K562 (cell line): ENCODE results near the gene NR2F6. TPM values are rescaled to one million over a fixed set of nuclear protein-coding genes. Genes with fewer than 3 reads are reported as not detected.
A peak's percentile ranks its signal among the peaks of the same experiment; 100 is the strongest.

Source experiments
- ATAC-seq: fragments of 200-7000 bp; cut with Tn5 transposase; 3 replicates; pipeline ENCODE4 v1.9.1; 2020; ENCODE audit warnings: moderate library complexity
- BruUV-seq: library from RNA; stranded (reverse); fragments of 400-500 nt; replicated peaks from 2 replicates; lab custom pipeline; 2021; lab: Mats Ljungman, UMichigan
- CTCF ChIA-PET: fragments of 300-600 bp; formaldehyde crosslinking; extraction: SDS; loops from one replicate; lab custom pipeline; 2021; ENCODE audit warnings: low intra/inter-chr PET ratio; lab: Yijun Ruan, JAX
- POLR2A ChIA-PET: fragments of 300-600, 350-650 bp; sonication (Branson Sonifier 250); formaldehyde crosslinking; extraction: SDS; loops from one replicate; lab custom pipeline; 2021; ENCODE audit warnings: antibody characterized with exemption, inconsistent platforms; lab: Yijun Ruan, JAX
- DNase-seq, 4 experiments: peaks; one replicate each; pipeline versions ENCODE4 v3.0.0 to v3.0.0-alpha.2; 2011 to 2018; ENCODE audit warnings: low spot score in 3 of 4, mixed read lengths in 3 of 4; ENCODE audit errors: extremely low read depth in 1 of 4
- FAIRE-seq: peaks from 2 replicates; lab custom pipeline; 2011; peaks lifted over from hg19 to GRCh38; lab: Jason Lieb, UNC
- H2AFZ ChIP-seq: 2 replicates; pipeline ENCODE4 v1.6.0; 2011; ENCODE audit warnings: low read depth, low read length, control low read depth, inconsistent platforms
- H3K27ac ChIP-seq: fragments of 200-600 bp; 3 replicates; pipeline ENCODE4 v1.8.0; 2011; ENCODE audit warnings: low read depth, mild to moderate bottlenecking, control low read depth, inconsistent platforms, low read length, moderate library complexity, mixed read lengths; ENCODE audit errors: extremely low read depth
- H3K27me3 ChIP-seq, 2 experiments: fragments of 300-600 bp in 1 of 2; 2 replicates in 1 of 2; 3 replicates in 1 of 2; pipeline versions ENCODE4 v1.6.0 to v1.8.0; 2011; ENCODE audit warnings: inconsistent platforms in 2 of 2, low read length in 2 of 2, mild to moderate bottlenecking in 1 of 2, mixed read lengths in 1 of 2, moderate library complexity in 1 of 2; ENCODE audit not compliant: control insufficient read depth in 2 of 2, insufficient read depth in 2 of 2
- H3K36me3 ChIP-seq: fragments of 300-600 bp; 3 replicates; pipeline ENCODE4 v1.8.0; 2011; ENCODE audit warnings: mild to moderate bottlenecking, low read length, inconsistent platforms; ENCODE audit not compliant: control insufficient read depth, insufficient read depth
- H3K4me1 ChIP-seq, 2 experiments: fragments of 200-600 bp in 1 of 2; replicated peaks in 1 of 2; 2 replicates in 1 of 2; 3 replicates in 1 of 2; pipeline versions ENCODE4 v1.5.1 to v1.8.0; 2011; ENCODE audit warnings: inconsistent platforms in 2 of 2, low read length in 2 of 2, mild to moderate bottlenecking in 1 of 2, mixed read lengths in 1 of 2, moderate library complexity in 1 of 2; ENCODE audit not compliant: control insufficient read depth in 2 of 2, insufficient read depth in 2 of 2
- H3K4me2 ChIP-seq: 2 replicates; pipeline ENCODE4 v1.6.1; 2011; ENCODE audit warnings: low read length, control low read depth, inconsistent platforms, mixed read lengths; ENCODE audit not compliant: insufficient read depth
- H3K4me3 ChIP-seq: fragments of 200-600 bp; sonication (generic), shearing (Covaris generic); 2 replicates; pipeline ENCODE4 v1.5.1; 2016; ENCODE audit warnings: control low read depth, inconsistent platforms
- H3K79me2 ChIP-seq: fragments of 200-600 bp; 3 replicates; pipeline ENCODE4 v1.8.0; 2011; ENCODE audit warnings: low read length, inconsistent platforms; ENCODE audit not compliant: control insufficient read depth, insufficient read depth
- H3K9ac ChIP-seq, 2 experiments: 2 replicates each; pipeline versions ENCODE4 v1.6.0 to v1.6.1; 2011; ENCODE audit warnings: low read depth in 2 of 2, low read length in 2 of 2, control low read depth in 1 of 2, inconsistent platforms in 1 of 2, mild to moderate bottlenecking in 1 of 2, mixed read lengths in 1 of 2; ENCODE audit not compliant: insufficient read depth in 1 of 2
- H3K9me1 ChIP-seq: one replicate; pipeline ENCODE4 v1.6.0; 2011; ENCODE audit warnings: inconsistent platforms, mild to moderate bottlenecking, low read length, moderate library complexity; ENCODE audit not compliant: control insufficient read depth, insufficient read depth
- H3K9me3 ChIP-seq: replicated peaks from 2 replicates; pipeline ENCODE4 v1.5.1; 2011; ENCODE audit warnings: low read depth, low read length, inconsistent platforms; ENCODE audit not compliant: control insufficient read depth, insufficient read depth
- H4K20me1 ChIP-seq: replicated peaks from 2 replicates; pipeline ENCODE4 v1.6.1; 2011; ENCODE audit warnings: low read length, inconsistent platforms, mixed read lengths; ENCODE audit not compliant: control insufficient read depth, insufficient read depth
- ATF7 ChIP-seq: fragments of 450-650 bp; IDR thresholded peaks from 2 replicates; pipeline ENCODE4 v1.7.1; 2014; ENCODE audit warnings: mild to moderate bottlenecking, moderate library complexity
- BRD9 ChIP-seq: fragments of 450-650 bp; IDR thresholded peaks from 2 replicates; pipeline ENCODE4 v1.6.1; 2018; ENCODE audit warnings: low read depth; ENCODE audit not compliant: partially characterized antibody
- CCNT2 ChIP-seq: IDR thresholded peaks from 2 replicates; pipeline ENCODE4 v1.6.1; 2011; ENCODE audit warnings: borderline replicate concordance, low read depth, mild to moderate bottlenecking, moderate library complexity, mixed read lengths, low read length; ENCODE audit not compliant: insufficient read length; ENCODE audit errors: extremely low read depth
- DEAF1 ChIP-seq: fragments of 450-650 bp; formaldehyde crosslinking; IDR thresholded peaks from 2 replicates; pipeline ENCODE4 v1.4.0; 2020; ENCODE audit warnings: mild to moderate bottlenecking, moderate library complexity
- ELF4 ChIP-seq: fragments of 450-650 bp; formaldehyde crosslinking; IDR thresholded peaks from 2 replicates; pipeline ENCODE4 v1.4.0; 2022; ENCODE audit warnings: missing genetic modification characterization
- FOXM1 ChIP-seq, 2 experiments: fragments of 450-650 bp in 1 of 2; sonication (generic) in 1 of 2; formaldehyde crosslinking in 1 of 2; IDR thresholded peaks; 2 replicates each; pipeline versions ENCODE4 v1.6.1 to v1.9.0; 2017 to 2022; ENCODE audit warnings: low read depth in 2 of 2, mild to moderate bottlenecking in 2 of 2, missing genetic modification reagents in 1 of 2, moderate library complexity in 1 of 2
- HDAC2 ChIP-seq: fragments of 450-650 bp; IDR thresholded peaks from 2 replicates; pipeline ENCODE4 v1.6.1; 2016; ENCODE audit warnings: mild to moderate bottlenecking
- KDM4B ChIP-seq, 2 experiments: fragments of 450-650 bp in 1 of 2; sonication (generic) in 1 of 2; IDR thresholded peaks; 2 replicates each; pipeline ENCODE4 v1.6.1; 2016 to 2017; ENCODE audit warnings: borderline replicate concordance in 2 of 2, antibody characterized with exemption in 1 of 2, low read depth in 1 of 2, mild to moderate bottlenecking in 1 of 2
- MAX ChIP-seq: sonication (generic); formaldehyde crosslinking; IDR thresholded peaks from 2 replicates; pipeline ENCODE4 v1.9.0; 2022; ENCODE audit warnings: mild to moderate bottlenecking, missing genetic modification reagents
- MCM3 ChIP-seq: fragments of 450-650 bp; IDR thresholded peaks from 2 replicates; pipeline ENCODE4 v1.6.1; 2016
- MYC ChIP-seq, 2 experiments: fragments of 250-450 bp in 1 of 2; sonication (Bioruptor Pico) in 1 of 2; IDR thresholded peaks; 2 replicates each; pipeline versions ENCODE4 v1.5.1 to v1.6.1; 2012 to 2021; ENCODE audit warnings: low read depth in 2 of 2, borderline replicate concordance in 1 of 2, improper control_type of control experiment in 1 of 2, low read length in 1 of 2, mild to moderate bottlenecking in 1 of 2, moderate library complexity in 1 of 2
- ZBTB17 ChIP-seq: fragments of 450-650 bp; formaldehyde crosslinking; IDR thresholded peaks from 2 replicates; pipeline ENCODE4 v1.4.0; 2020; ENCODE audit warnings: mild to moderate bottlenecking
- ZBTB7A ChIP-seq: IDR thresholded peaks from 2 replicates; pipeline ENCODE4 v1.6.1; 2011; ENCODE audit warnings: low read depth, mild to moderate bottlenecking, low read length, moderate library complexity, borderline replicate concordance; ENCODE audit not compliant: control insufficient read depth
- ZFP36 ChIP-seq: fragments of 150-350 bp; IDR thresholded peaks from 2 replicates; pipeline ENCODE4 v1.6.1; 2018; ENCODE audit warnings: low read length, low read depth; ENCODE audit not compliant: partially characterized antibody
- ZNF263 ChIP-seq: sonication (generic); formaldehyde crosslinking; IDR thresholded peaks from 2 replicates; pipeline ENCODE4 v1.8.0; 2022; ENCODE audit warnings: mild to moderate bottlenecking, missing genetic modification reagents, borderline replicate concordance
- WGBS: fragments of 100-300 bp; shearing (Covaris generic); methylation state at CpG from one replicate; pipeline ENCODE4 v1.1.6; 2016; ENCODE audit warnings: low coverage, mixed read lengths; ENCODE audit not compliant: insufficient coverage; ENCODE audit errors: missing lambda C conversion rate; 5-methylcytosine and 5-hydroxymethylcytosine counted together
- in situ Hi-C: fragments of 300-500 bp; cut with MboI; formaldehyde crosslinking; loops from 4 replicates; pipeline ENCODE4 v1.15.0; 2018; ENCODE audit warnings: inconsistent platforms, mixed read lengths
- intact Hi-C: fragments of 100-400 bp; cut with micrococcal nuclease; formaldehyde crosslinking; loops from 2 replicates; pipeline ENCODE4 v1.14.2; 2022
- polyA plus RNA-seq, 8 experiments: library from polyadenylated mRNA; depleted of rRNA in 4 of 8; stranded (reverse) in 5 of 8; unstranded in 3 of 8; fragments of >200 nt; fragmentation: Nextera tagmentation in 2 of 8; fragmentation: Illumina TruSeq in 1 of 8; extraction: Ambion mirVana in 2 of 8; extraction: Trizol in 1 of 8; gene quantifications; 2 replicates each; pipeline versions ENCODE4 v1.2.1 to v1.2.3, GENCODE V29; 2011 to 2014; ENCODE audit warnings: inconsistent platforms in 1 of 8, missing spikeins in 1 of 8
- total RNA-seq, 7 experiments: library from RNA; depleted of rRNA in 6 of 7; stranded (reverse); fragments of >200 nt in 6 of 7; fragmentation: Illumina TruSeq in 2 of 7; extraction: Trizol in 2 of 7; gene quantifications; 2 replicates each; pipeline versions ENCODE4 v1.2.1 to v1.2.3, GENCODE V29; 2011 to 2021; ENCODE audit warnings: low replicate concordance in 1 of 7
- TF ChIP-seq, protein P1 (sequence below): conservative IDR thresholded peaks from 2 replicates; pipeline ENCODE4 v1.6.1; 2011; ENCODE audit warnings: low read depth, mild to moderate bottlenecking, low read length; ENCODE audit not compliant: control insufficient read depth

NR2F6 gene
- total and polyA plus RNA-seq, 9 of the 15 experiments (the other 6 are each of a cell fraction or from before 2014, with no cell fraction given) = 0.76 to 97.5 (median 18.8) TPM

DNA sequence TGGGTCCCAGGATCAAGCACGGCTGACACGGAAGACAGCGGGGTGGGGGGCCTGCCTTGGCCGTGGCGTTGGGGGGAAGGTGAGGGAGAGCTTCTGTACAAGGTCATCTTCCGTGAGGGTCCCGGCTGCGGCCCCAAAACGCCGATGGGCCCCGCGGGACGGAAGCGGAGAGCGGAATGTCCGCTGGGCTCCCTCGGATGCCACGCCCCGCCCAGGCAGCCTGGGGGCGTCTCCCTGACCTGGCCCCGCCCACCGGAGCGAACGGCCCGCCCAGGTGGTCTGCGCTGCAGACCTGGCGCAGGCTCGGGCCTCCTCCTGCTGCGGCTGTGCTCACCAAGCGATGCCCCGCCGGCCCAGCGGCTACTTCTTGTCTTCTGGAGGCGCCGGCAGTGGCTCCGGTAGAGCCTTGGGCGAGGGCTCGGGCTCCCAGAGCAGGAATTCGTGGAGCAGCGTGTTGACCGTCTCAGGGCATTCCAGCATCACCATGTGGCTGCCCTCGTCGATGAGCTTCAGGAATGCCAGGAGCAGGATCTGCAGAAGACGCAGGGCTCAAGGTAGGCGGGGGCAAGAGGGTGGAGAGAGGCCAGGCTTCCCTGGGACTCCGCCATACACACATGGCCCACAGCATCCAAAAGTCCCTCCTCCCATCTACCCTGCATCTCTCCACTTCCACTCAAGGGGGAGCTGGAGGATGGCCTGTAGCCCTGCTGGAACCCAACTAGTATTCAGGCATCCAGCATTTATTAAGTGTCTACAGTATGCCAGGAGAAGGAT lies 46.8 kb upstream of the NR2F6 start:
- in situ Hi-C loops = loop anchor here (5.0 kb wide), 1 partner anchor 95 kb away; no protein-coding TSS in a partner anchor
- ATAC-seq (peak; percentile 91), FAIRE-seq (peak; percentile 89), DNase-seq (peak; percentile 93 to 96 (median 96))
- Histone ChIP-seq H3K79me2 (peaks cover 12% of the 10 kb centered on the region), H3K36me3 (peaks cover 10% of the 10 kb centered on the region; the same call in 2 of the 3 replicates), H3K9me3 (no peaks in the 10 kb centered on the region), H3K4me3 (peak overlapping the region; percentile 62), H4K20me1 (no peaks in the 10 kb centered on the region), H3K27ac (peak overlapping the region; percentile 70), H3K9me1 (peaks cover 7% of the 10 kb centered on the region), H2AFZ (peak overlapping the region; percentile 94), H3K4me1 (peaks cover 12 to 45% of the 10 kb centered on the region in 2 experiments; a peak in 4 of 5 replicates), H3K9ac (peak overlapping the region; percentile 65 to 88), H3K27me3 (no peaks in the 10 kb centered on the region), H3K4me2 (peak overlapping the region; percentile 92)
- ChIA-PET POLR2A (interaction anchor here (0.6 to 1.0 kb wide), 4 partner anchors 9 to 162 kb away, joined by 3 to 6 read pairs (median 6); partner anchors contain the start of genes ABHD8 and USE1), CTCF (interaction anchor here (0.7 to 1.4 kb wide), 5 partner anchors 11 to 157 kb away, joined by 3 to 7 read pairs (median 4); partner anchors contain the start of gene ABHD8)
- under 1% methylated on average over 26 of the region's 46 CpGs for WGBS
- TSS peak; percentile 63 for BruUV-seq
- intact Hi-C loops = loop anchor here (2.0 to 5.0 kb wide), 3 partner anchors 42 to 395 kb away; partner anchors contain the start of gene ANO8
- TF ChIP-seq ZBTB7A = peak; percentile 98
- TF ChIP-seq FOXM1 (IDR thresholded peaks at IDR 0.05; ENCODE audit: low read depth) = peak; percentile 30; the same call in 1 of the 2 replicates
- TF ChIP-seq FOXM1 (CRISPR knock-in tag; IDR thresholded peaks at IDR 0.05; ENCODE audit: low read depth) = peak; percentile 88; the same call in 1 of the 2 replicates
- TF ChIP-seq KDM4B (IDR thresholded peaks at IDR 0.05; ENCODE audit: borderline replicate concordance in 2 of 2, low read depth in 1 of 2) = no peak
- TF ChIP-seq ZNF263 (CRISPR knock-in tag) = peak; percentile 71
- peak; percentile 90 for TF ChIP-seq ZFP36
- TF ChIP-seq CCNT2 = peak; percentile 43
- peak; percentile 74; the same call in 1 of the 2 replicates for TF ChIP-seq HDAC2
- peak; percentile 94 for TF ChIP-seq MYC (IDR thresholded peaks at IDR 0.05; ENCODE audit: low read depth, low read length)
- TF ChIP-seq MYC (CRISPR knock-in tag; IDR thresholded peaks at IDR 0.05; ENCODE audit: borderline replicate concordance, low read depth) = no peak; the same call in 1 of the 2 replicates
- no peak for TF ChIP-seq MCM3
- peak; percentile 90 for TF ChIP-seq BRD9
- TF ChIP-seq ATF7 = peak; percentile 57; the same call in 1 of the 2 replicates
- TF ChIP-seq ZBTB17 (CRISPR knock-in tag) = 0 out of 2 replicates have a peak, but pooled peaks have one; percentile 30
- peak; percentile 86 for TF ChIP-seq MAX (CRISPR knock-in tag)
- TF ChIP-seq DEAF1 (CRISPR knock-in tag) = peak; percentile 64
- TF ChIP-seq, protein P1, sequence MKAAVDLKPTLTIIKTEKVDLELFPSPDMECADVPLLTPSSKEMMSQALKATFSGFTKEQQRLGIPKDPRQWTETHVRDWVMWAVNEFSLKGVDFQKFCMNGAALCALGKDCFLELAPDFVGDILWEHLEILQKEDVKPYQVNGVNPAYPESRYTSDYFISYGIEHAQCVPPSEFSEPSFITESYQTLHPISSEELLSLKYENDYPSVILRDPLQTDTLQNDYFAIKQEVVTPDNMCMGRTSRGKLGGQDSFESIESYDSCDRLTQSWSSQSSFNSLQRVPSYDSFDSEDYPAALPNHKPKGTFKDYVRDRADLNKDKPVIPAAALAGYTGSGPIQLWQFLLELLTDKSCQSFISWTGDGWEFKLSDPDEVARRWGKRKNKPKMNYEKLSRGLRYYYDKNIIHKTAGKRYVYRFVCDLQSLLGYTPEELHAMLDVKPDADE = 0 out of 2 replicates have a peak, but pooled peaks have one; percentile 52
- peak; percentile 20; the same call in 1 of the 2 replicates for TF ChIP-seq ELF4 (CRISPR knock-in tag)
